Breast epithelium (tissue), 4 donors: ENCODE results near the gene PHACTR1. TPM values are rescaled to one million over a fixed set of nuclear protein-coding genes. Genes with fewer than 3 reads are reported as not detected.
A peak's percentile ranks its signal among the peaks of the same experiment; 100 is the strongest.

Source experiments
- DNase-seq, 2 donors: peaks; one replicate each; pipeline ENCODE4 v3.0.0-alpha.2; 2019; ENCODE audit warnings: low spot score in 2 of 2
- H3K27ac ChIP-seq, 2 donors: fragments of 200-600 bp; sonication (generic) in 1 of 2; one replicate each; pipeline ENCODE4 v1.5.1; 2016 to 2019; ENCODE audit warnings: mild to moderate bottlenecking in 1 of 2
- H3K27me3 ChIP-seq, 2 donors: fragments of 200-600 bp; sonication (generic) in 1 of 2; one replicate each; pipeline versions ENCODE4 v1.5.1 to v1.6.0; 2017 to 2019; ENCODE audit warnings: control low read depth in 1 of 2, mild to moderate bottlenecking in 1 of 2
- H3K36me3 ChIP-seq: fragments of 200-600 bp; one replicate; pipeline ENCODE4 v1.5.1; 2019
- H3K4me1 ChIP-seq, 2 donors: fragments of 200-600 bp; sonication (generic); one replicate each; pipeline ENCODE4 v1.5.1; 2016 to 2019; ENCODE audit warnings: control low read depth in 1 of 2
- H3K4me3 ChIP-seq, 3 donors: fragments of 200-600 bp; sonication (generic); 1 replicate in 2 of 3; 2 replicates in 1 of 3; pipeline ENCODE4 v1.5.1; 2016 to 2019; ENCODE audit warnings: mild to moderate bottlenecking in 3 of 3, moderate library complexity in 2 of 3
- H3K9me3 ChIP-seq, 2 donors: fragments of 200-600 bp; sonication (generic) in 1 of 2; one replicate each; pipeline ENCODE4 v1.5.1; 2016 to 2019; ENCODE audit warnings: control low read depth in 1 of 2
- CTCF ChIP-seq, 3 donors: fragments of 450-650 bp; IDR thresholded peaks; one replicate each; pipeline ENCODE4 v1.5.1; 2016 to 2017; ENCODE audit warnings: antibody characterized with exemption in 3 of 3, mild to moderate bottlenecking in 3 of 3, moderate library complexity in 3 of 3
- POLR2A ChIP-seq: fragments of 450-650 bp; IDR thresholded peaks from one replicate; pipeline ENCODE4 v1.6.1; 2016; ENCODE audit warnings: antibody characterized with exemption, mild to moderate bottlenecking, moderate library complexity
- POLR2AphosphoS5 ChIP-seq, 3 donors: sonication (generic); formaldehyde crosslinking; IDR thresholded peaks; one replicate each; pipeline ENCODE4 v1.6.1; 2017; ENCODE audit warnings: antibody characterized with exemption in 3 of 3
- intact Hi-C: fragments of 100-400 bp; cut with DNase I; formaldehyde crosslinking; loops from one replicate; pipeline ENCODE4 v1.15.1; 2023; ENCODE audit warnings: low total_unique reads
- total RNA-seq, 3 donors: library from RNA; depleted of rRNA; stranded (reverse); fragments of >200 nt; gene quantifications; one replicate each; pipeline ENCODE4 v1.1.0, GENCODE V29; 2016

PHACTR1 gene
- total RNA-seq, 3 donors from 2014 or later = 4.1 to 5.6 (median 4.6) TPM

- H3K36me3 ChIP-seq = no peaks in the 10 kb centered on the region
- no peaks in the 10 kb centered on the region for H3K27me3 ChIP-seq
- TF ChIP-seq CTCF (IDR thresholded peaks at IDR 0.05) = no peak
- no peak for TF ChIP-seq POLR2AphosphoS5 (IDR thresholded peaks at IDR 0.05)
- no peak for TF ChIP-seq POLR2A
- no peaks in the 10 kb centered on the region for H3K4me1 ChIP-seq
- DNase-seq = no peak
- no peak overlapping the region for H3K27ac ChIP-seq
- intact Hi-C loops = no loop called here
- H3K9me3 ChIP-seq = no peaks in the 10 kb centered on the region
- H3K4me3 ChIP-seq = no peak overlapping the region
Measured at GRCh38 chr6:12955956-12956355, 239.4 kb downstream of the PHACTR1 start.

- Histone ChIP-seq H3K36me3 (no peaks in the 10 kb centered on the region), H3K4me1 (no peaks in the 10 kb centered on the region), H3K9me3 (no peaks in the 10 kb centered on the region), H3K27me3 (no peaks in the 10 kb centered on the region), H3K4me3 (peak overlapping the region; percentile 62 to 76 (median 67)), H3K27ac (peak overlapping the region; percentile 75 to 80)
- intact Hi-C loops = no loop called here
- TF ChIP-seq CTCF (IDR thresholded peaks at IDR 0.05) (no peak), POLR2AphosphoS5 (IDR thresholded peaks at IDR 0.05) (no peak), POLR2A (no peak)
- DNase-seq = no peak
Measured at GRCh38 chr6:12956991-12957320, 240.4 kb downstream of the PHACTR1 start.

GRCh38 chr6:12957321-12958051 lies 240.9 kb downstream of the PHACTR1 start:
- DNase-seq = no peak
- intact Hi-C loops = no loop called here
- Histone ChIP-seq H3K9me3 (no peaks in the 10 kb centered on the region), H3K27me3 (no peaks in the 10 kb centered on the region), H3K4me3 (peak overlapping the region; percentile 62 to 76 (median 67)), H3K27ac (peak overlapping the region; percentile 75 to 80), H3K36me3 (no peaks in the 10 kb centered on the region), H3K4me1 (no peaks in the 10 kb centered on the region)
- no peak for TF ChIP-seq POLR2A
- TF ChIP-seq CTCF (IDR thresholded peaks at IDR 0.05) = no peak
- no peak for TF ChIP-seq POLR2AphosphoS5 (IDR thresholded peaks at IDR 0.05)

- Histone ChIP-seq H3K4me1 (no peaks in the 10 kb centered on the region), H3K4me3 (peak overlapping the region; percentile 62 to 76 (median 67)), H3K9me3 (no peaks in the 10 kb centered on the region), H3K27ac (peak overlapping the region in 1 of 2 donors; percentile 80), H3K27me3 (no peaks in the 10 kb centered on the region), H3K36me3 (no peaks in the 10 kb centered on the region)
- no peak for DNase-seq
- TF ChIP-seq CTCF (IDR thresholded peaks at IDR 0.05) = no peak
- no peak for TF ChIP-seq POLR2AphosphoS5 (IDR thresholded peaks at IDR 0.05)
- TF ChIP-seq POLR2A = no peak
- intact Hi-C loops = no loop called here
Measured at GRCh38 chr6:12958052-12958706, 241.6 kb downstream of the PHACTR1 start.

GRCh38 chr6:12961761-12962160 lies 245.2 kb downstream of the PHACTR1 start:
- Histone ChIP-seq H3K4me1 (no peaks in the 10 kb centered on the region), H3K4me3 (no peak overlapping the region), H3K9me3 (no peaks in the 10 kb centered on the region), H3K36me3 (no peaks in the 10 kb centered on the region), H3K27ac (no peak overlapping the region), H3K27me3 (no peaks in the 10 kb centered on the region)
- TF ChIP-seq POLR2A (no peak), CTCF (IDR thresholded peaks at IDR 0.05) (no peak), POLR2AphosphoS5 (IDR thresholded peaks at IDR 0.05) (no peak)
- no peak for DNase-seq
- intact Hi-C loops = no loop called here
